Stimulated activated CD4-positive, alpha-beta T cell treated with anti-CD3 and anti-CD28 coated beads, Interleukin-4, amount 100 ng/mL, for 24 hours (primary cell): ENCODE data around the gene REST.
"Not testable (repeated sequence)": the region's sequence is repeated elsewhere in the genome, so short reads cannot be mapped to it uniquely, and the experiment has no call there.

Experiments
- DNase-seq: peaks from one replicate; pipeline ENCODE4 v3.0.0-alpha.2; 2020

The REST gene

DNA sequence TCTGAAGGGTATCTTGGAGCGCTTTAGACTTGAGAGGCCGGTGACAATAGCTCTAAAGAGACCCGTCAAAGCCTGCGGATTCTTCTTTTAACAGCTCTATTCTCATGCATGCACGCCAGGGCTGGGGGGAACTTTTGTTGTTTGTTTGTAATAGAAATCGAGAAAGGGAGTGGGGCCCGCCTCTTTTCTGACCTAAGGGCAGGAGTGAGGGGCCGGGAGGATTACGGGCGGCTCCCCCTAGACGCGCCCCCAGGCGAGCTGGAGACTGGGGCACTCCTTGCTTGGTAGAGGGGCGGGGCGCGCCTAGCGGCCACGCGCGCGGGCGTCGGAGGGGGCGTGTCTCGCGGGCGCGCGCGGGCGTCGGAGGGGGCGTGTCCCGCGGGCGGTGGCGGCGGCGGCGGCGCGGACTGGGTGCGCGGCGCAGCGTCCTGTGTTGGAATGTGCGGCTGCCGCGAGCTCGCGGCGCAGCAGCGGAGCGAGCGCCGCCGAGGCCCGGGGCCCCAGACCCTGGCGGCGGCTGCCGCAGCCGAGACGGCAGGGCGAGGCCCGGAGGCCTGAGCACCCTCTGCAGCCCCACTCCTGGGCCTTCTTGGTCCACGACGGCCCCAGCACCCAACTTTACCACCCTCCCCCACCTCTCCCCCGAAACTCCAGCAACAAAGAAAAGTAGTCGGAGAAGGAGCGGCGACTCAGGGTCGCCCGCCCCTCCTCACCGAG, at the start of gene REST:
REST (plus strand) TSS at position 412 of the 717 bp plus-strand sequence. CDS start 2,739 bp downstream, outside the sequence.
- DNase-seq = peak; percentile 82

DNA sequence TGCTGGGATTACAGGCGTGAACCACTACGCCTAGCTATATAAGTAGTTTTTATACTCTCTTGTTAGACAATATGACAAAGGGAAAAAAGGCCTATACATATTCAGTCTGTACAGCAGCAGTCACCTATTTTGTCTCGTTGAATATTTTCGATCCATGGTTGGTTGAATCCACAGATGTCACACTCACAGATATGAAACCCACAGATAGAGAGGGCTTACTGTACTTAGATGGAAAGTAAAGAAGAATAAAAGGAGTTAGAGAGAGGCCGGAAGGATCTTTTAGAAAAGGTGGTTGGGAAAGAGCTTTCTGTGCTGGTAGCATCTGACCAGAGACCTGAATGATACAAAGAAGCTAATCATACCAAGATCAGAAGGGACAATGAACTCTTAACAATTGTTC, 47.9 kb upstream of the REST start:
- no peak for DNase-seq

DNA sequence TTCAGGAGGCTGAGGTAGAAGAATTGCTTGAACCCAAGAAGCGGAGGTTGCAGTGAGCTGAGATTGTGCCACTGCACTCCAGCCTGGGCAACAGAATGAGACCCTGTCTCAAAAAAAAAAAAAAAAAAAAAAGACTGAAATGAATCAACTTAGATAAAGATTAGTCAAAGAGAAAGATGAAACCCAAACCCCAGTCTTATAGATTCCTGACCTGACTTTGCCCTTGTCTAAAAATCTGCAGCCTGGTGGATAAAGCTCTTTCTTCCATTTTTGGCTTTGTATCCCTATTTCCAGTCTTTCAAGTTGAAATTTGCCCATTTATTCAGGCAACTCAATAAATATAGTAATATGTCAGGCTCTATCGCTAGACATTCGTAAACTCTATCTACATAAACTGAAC, 46.9 kb upstream of the REST start:
- DNase-seq = no peak

DNA sequence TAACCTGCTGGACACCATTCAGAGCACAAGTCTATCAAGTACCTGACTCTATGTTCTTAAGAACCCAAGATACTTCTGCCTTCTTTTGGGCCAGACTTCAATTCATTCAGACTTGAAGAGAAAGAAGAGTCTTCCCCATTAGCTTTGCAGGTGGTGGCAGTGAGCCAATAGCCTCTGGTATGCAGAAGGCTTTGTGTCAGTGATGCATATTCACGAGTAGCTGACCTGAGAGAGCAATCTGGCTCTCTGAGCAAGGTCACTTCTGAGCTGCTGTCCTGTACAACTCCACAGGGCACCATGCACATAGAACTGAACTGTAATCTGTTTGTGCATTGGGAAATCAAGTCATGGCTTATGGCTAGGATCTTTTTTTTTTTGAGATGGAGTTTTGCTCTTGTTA, 46.3 kb upstream of the REST start:
- DNase-seq = no peak

DNA sequence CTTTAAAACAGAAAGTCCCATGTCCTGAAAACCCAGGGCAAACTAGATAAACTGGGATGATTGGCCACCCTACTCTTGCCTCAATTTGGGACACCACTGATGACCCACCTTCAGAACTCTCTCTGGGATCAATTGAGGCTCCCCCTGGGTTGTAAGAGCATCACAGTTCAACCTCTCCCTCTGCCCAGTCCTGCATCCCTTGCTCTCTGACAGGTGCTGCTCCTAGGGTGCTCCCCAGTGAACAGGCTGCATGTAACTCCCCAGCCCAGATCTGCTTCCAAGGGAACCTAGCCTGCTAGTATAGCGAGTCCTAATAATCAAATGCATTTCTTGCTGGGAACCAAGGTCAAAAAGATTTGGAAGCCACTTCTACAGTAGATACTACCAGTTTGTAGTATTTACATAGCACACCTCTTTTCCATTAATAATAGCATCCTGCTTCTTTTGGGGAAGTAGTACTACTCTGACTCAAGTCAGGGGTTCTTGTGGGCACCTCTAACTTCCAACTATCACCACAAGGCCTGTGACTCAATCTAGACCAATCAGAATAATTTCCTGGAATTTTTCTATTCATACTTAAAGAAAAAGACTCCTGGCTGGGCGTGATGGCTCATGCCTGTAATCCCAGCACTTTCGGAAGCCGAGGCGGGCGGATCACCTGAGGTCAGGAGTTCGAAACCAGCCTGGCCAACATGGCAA, 44.1 kb upstream of the REST start:
- no peak for DNase-seq

DNA sequence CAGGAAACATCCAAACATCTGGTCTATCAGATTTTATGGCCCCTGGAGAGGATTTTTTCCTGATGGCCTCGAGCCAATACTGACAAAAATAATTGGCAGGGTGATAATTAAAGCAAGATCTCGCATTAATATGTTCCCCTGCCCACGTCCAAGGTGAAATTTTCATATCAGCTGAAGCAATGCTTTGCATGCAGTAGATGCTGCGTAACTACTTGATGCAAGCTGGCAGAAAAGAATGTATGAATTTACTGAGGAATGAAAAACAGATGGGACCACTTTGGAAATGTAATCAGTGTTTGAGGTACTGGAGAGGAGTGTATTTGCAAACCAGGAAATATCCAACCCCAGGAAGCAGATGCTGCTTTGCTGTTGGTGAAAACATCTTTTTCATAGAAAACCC, 36.8 kb upstream of the REST start:
- no peak for DNase-seq

GRCh38 chr4:56871371-56871866, 36.3 kb upstream of the REST start:
- DNase-seq = no peak

GRCh38 chr4:56874166-56874565, 33.5 kb upstream of the REST start:
- no peak for DNase-seq

- DNase-seq = no peak
These were observed 32.8 kb upstream of the REST start for GRCh38 chr4:56874923-56875322.

- DNase-seq = no peak
These were observed 31.4 kb upstream of the REST start for GRCh38 chr4:56876264-56876663.

- no peak for DNase-seq
These were observed 27.7 kb upstream of the REST start for GRCh38 chr4:56879996-56880395.

DNA sequence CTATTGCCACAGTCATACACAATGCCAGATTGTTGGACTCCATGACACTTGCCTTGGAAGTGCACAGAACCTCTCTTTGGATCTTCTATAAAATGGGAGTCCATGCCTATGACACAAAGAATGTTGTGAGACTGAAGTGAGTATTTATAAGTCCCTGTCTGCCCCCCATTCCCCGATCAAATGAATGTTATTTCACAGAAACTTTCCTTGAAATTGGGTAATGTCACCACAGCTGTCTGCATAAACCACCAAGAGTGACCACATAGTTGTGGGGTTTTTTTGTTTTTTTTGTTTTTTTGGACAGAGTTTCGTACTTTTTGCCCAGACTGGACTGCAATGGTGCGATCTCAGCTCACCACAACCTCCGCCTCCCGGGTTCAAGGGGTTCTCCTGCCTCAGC, 27.1 kb upstream of the REST start:
- no peak for DNase-seq

DNA sequence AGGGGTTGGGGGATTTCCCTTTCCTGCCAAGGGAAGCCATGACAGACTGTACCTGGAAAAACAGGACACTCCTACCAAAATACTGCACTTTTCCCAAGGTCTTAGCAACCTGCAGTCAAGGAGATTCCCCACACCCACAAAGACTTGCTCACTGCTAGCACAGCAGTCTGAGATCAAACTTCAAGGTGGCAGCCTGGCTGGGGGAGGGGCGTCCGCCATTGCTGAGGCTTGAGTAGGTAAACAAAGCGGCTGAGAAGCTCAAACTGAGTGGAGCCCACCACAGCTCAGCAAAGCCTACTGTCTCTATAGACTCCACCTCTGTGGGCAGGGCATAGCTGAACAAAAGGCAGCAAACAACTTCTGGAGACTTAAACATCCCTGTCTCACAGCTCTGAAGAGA, 23.2 kb upstream of the REST start:
- DNase-seq = not testable (repeated sequence)

DNA sequence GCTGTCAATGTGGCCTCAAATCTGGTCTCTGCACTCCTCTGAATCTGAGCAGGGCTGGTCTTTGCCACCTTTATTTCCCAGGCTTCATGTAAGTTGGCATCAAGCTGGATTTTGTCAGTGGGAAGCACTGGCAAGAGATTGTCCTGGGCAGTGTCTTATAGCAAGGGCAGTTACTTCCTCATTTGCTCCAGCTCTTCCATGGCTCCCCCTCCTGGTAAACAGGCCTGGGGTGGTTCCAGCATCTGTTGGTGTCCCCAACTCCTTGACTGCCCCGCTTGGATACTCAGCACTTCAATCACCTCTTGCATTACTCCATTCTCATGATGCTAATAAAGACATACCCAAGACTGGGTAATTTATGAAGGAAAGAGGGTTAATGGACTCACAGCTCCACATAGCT, 15.0 kb upstream of the REST start:
- DNase-seq = no peak

- DNase-seq = not testable (repeated sequence)
These were observed 9.9 kb upstream of the REST start for GRCh38 chr4:56897842-56898241.

GRCh38 chr4:56900186-56900585, 7.5 kb upstream of the REST start:
- not testable (repeated sequence) for DNase-seq

DNA sequence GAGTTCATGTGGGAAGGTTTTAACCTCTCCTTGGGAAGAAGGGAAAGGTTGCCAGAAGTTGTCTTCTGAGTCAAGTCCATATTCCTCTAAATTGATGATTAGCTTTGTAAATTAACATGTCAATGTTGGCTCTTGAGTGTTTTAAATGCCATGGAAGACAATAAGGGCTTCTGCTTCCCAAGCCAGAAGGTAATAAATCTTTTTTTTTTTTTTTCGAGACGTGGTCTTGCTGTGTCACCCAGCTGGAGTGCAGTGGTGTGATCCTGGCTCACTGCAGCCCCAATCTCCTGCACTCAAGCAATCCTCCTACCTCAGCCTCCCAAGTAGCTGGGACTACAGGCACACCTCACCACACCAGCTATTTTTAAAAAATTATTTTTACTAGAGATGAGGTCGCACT, 5.0 kb upstream of the REST start:
- DNase-seq = no peak

GRCh38 chr4:56905796-56906195, 1.9 kb upstream of the REST start:
- no peak for DNase-seq

- peak; percentile 25 for DNase-seq
These were observed 959 bp upstream of the REST start for GRCh38 chr4:56906489-56907393.

DNA sequence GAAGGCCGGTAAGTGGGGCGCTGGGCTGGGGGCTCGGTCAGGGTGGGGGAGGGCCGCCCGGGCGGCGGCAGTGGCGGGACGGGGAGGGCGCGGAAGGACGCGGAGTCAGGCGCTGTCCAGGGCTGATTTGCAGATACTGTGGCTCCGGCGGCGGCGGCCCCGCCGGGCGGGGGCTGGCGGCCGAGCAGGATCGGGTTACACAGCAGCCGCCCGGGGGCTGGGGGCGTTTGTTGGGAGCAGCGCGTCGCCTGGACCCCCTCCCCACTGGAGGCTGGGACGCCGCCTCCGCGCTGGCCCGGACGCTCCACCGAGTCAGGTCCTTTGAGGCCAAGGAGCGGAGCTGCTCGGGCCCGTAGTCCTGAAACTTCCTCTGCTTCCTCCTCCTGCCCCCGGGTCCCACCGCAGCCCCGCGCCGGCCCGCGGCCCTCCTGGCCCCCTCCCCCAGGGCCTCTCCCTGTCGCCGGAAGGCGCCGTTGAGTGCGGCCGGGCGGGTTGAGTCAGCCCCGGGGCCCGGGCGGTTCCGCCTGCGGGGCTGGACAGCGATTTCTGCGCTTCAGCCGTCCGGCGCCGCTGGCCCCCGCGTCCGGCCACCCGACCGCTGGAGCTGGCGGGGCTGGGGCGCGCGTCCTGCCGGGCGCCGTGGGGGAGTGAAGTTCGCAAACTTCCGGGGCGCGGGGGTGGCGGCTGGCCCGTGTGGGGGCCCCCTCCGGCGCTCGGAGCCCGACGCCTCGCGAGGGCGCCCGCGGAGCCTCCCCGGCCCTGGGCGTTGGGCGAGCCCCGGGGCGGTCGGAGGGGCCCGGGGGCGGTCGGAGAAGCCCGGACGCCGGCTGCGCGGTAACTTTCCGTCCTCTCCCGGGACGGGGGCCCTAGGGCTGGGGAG, 746 bp downstream of the REST start:
- DNase-seq = peak; percentile 67

GRCh38 chr4:56909086-56909894, 1.6 kb downstream of the REST start:
- DNase-seq = peak; percentile 51
